ENCODE data around the gene TRAPPC12.
"Not testable (repeated sequence)": the region's sequence is repeated elsewhere in the genome, so short reads cannot be mapped to it uniquely, and the experiment has no call there.

Gene TRAPPC12

DNA sequence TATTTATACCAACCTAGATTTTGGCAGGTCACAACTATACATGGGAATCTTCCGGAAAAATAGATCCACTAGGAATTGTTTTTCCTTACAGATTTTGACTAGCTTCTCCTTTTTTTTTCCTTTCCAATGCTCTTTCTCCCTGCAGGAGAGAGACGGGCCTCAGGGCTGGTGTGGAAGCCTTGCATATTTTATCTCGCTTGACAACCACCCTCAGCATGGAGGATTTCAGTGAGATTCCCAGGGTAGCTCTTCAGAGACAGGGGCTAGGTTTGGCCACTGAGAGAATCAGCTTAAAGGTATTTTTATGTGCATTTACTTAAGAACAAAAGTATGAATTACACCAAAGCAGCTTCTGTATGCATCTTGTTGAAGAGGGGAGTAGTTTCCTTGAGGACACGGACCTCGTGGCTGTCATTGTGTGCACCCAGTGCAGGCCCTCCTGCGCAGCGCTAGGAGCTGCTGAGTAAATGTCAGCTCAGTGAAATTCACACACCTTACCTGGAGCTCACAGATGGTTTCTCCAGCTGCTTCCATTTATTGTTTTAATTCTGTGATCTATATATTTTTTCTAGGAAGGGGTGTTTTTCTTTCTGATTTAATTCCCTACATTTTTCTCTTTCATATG, 54.4 kb downstream of the TRAPPC12 start:
- DNase-seq, result no peak

DNA sequence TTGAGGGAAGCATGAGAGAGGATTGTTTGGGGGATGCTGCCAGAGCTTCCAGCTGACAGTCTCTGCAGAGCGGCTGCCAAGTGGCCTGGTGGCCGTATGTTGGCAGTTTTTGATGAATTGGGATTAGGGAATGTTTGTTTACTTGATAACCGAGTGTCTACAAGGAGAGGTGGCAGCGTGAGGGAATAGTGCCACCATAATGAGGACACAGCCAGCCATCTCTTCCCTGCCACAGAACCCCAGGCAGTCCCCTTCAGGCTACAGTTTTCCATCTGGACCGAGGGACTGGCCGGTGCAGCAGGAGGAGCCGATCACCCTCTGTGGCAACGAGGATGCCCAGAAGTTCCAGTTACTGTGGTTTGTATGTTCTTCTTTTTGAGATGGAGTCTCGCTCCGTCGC, 55.2 kb downstream of the TRAPPC12 start:
- no peak for DNase-seq

GRCh38 chr2:3435445-3435844, 56.0 kb downstream of the TRAPPC12 start:
- no peak for DNase-seq

- no peak for DNase-seq
These were observed 61.0 kb downstream of the TRAPPC12 start for GRCh38 chr2:3440477-3440876.

DNA sequence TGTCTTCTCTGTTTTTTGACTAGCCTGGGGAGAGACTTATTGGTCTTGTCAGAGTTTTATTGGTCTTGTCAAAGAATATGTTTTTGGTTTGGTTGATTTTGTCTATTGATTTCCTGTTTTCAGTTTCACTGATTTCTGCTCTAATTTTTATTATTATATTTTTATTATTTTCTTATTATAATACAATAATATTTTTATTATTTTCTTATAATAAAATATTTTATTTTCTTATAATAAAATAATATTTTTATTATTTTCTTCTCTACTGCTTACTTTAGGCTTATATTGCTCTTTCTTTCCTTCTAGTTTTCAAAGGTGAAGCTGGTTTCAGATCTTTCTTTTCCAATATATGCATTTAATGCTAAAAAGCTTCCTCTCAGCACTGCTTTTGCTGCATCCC, 62.0 kb downstream of the TRAPPC12 start:
- no peak for DNase-seq

DNA sequence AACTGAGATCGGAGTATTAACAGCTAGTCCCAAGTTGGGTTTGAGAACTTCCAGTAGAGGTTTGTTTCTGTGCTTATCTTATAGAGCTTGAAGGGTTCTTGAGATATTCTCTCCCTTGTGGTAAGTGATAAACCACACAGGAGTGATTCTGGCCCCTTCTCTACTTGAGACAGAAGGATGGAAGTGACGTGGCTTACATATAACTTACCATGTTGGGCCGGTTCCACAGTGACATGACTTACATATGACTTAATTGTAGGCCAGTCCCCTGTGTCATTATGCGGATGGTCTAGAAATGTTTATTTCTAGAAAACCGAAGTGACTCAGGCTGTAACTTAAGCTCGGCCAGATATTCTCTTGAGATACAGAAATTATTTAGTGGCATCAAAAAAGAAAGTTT, 62.7 kb downstream of the TRAPPC12 start:
- no peak for DNase-seq

DNA sequence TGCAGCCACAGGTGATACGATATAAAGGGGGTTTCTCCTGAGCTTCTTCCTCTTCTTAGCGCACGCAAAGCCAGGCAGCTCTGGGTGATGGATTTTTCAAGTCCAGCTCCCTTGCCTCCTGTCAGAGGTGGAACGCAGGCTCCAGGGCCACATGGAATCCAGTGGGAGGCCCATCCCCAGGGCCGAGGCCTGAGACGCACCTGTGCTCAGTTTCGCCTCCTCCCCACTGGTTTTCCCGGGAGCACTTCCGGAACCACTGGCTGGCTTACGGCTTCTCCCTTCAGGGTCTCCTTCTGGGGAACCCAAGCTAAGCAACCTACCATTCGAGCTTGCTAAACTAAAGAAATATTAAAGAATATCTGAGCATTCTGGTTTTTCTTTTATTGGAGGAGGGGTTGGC, 63.6 kb downstream of the TRAPPC12 start:
- DNase-seq, result no peak

- DNase-seq, result no peak
These were observed 64.1 kb downstream of the TRAPPC12 start for GRCh38 chr2:3443506-3444084.

GRCh38 chr2:3445891-3446290, 66.4 kb downstream of the TRAPPC12 start:
- no peak for DNase-seq

GRCh38 chr2:3446381-3446780, 66.9 kb downstream of the TRAPPC12 start:
- DNase-seq, result no peak

DNA sequence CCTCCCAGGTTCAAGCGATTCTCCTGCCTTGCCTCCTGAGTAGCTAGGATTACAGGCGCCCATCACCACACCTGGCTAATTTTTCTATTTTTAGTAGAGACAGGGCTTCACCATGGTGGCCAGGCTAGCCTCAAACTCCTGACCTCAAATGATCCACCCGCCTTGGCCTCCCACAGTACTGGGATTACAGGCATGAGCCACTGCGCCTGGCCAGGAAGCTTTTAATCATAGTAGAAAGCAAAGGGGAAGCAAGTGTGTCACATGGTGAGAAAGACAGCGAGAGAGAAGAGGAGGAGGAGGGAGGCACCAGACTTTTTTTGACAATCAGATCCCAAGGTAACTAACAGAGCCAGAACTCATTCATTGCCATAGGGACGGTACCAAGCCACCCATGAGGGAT, 67.7 kb downstream of the TRAPPC12 start:
- DNase-seq, result not testable (repeated sequence)

- no peak for DNase-seq
These were observed 68.4 kb downstream of the TRAPPC12 start for GRCh38 chr2:3447789-3448317.

DNA sequence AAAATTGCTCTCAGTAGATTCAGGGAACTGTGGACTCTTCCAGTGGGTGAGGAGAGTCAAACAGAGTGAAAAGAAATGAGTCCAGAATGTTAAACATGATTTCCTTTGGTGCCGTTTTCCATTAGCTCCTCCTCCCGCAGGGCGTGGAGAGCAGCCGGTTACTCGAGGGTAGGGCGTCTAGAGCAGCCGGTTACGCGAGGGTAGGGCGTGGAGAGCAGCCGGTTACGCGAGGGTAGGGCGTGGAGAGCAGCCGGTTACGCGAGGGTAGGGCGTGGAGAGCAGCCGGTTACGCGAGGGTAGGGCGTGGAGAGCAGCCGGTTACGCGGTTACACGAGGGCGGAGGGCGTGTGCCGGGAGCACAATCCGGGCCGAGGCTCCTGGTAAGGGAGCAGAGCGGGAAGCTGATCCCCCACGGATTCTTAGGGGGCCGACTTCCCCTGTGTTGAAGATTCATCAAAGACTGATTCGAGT, 69.0 kb downstream of the TRAPPC12 start:
- DNase-seq, result not testable (repeated sequence)

DNA sequence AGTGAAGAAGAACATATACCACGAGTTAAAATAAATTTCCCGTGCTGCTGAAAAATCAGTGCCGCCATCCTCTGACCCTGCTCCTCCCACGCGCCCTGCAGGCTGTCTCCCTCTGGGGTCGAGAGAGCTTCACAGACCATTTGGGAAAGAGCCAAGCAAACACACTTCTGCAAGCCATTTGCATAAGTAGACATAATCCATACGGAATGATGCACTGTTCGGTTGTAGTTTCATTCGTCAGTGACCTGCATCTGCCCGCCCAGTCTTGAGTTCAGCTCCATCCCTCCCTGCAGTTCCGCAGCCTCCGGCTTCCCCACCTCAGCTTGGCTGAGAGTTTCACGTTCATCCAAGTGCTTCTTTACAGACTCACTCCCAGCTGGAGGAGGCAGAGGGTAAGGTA, 69.6 kb downstream of the TRAPPC12 start:
- DNase-seq, result no peak

DNA sequence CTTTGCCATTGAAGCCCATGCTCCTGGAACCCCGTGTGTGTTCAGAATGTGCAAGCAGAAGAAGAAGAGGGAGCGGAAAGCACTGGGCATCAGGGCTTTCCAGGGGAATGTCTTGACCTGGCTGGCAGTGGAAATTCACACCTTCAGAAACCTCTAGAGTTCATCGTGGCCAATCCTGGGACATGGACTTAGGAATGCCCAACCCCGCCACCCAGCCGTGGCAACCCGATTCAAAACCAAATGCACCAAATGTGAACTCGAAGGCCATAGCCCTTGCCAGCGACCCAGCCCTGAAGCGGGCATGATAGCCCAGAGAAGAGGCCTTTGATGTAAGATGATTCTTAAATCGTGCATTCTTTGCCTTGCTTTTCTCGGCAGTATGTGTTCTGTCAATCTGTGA, 70.4 kb downstream of the TRAPPC12 start:
- DNase-seq, result no peak

DNA sequence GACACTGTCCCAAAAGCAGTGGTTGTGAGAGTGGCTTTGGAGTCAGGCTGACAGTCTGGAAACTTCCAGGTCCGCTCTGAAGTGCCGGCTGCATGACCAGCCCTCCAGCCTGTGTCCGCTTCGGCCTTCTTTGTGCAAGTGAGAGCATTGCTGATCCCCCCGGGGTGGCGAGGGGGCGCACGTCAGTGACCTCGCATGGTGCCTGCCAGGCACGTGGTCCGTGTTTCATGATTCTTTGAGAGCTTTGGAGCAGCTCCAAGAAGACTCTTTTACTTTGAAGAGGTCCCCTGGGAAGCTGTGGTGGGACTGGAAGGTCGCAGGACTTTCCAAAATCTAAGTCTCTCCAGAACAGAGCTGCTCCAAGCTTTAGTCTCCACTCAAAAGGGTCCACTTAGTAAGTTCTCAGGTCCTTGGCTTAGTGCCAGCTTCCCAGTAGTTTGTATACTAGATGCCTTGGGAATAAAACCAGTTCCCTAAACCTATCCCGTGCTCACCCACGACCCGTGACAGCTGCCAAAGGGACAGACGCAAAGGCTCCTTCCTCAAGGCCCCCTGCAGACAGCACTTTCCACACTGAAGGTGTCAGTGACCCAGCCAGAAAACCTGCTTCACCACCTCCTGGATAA, 71.0 kb downstream of the TRAPPC12 start:
- DNase-seq, result no peak

DNA sequence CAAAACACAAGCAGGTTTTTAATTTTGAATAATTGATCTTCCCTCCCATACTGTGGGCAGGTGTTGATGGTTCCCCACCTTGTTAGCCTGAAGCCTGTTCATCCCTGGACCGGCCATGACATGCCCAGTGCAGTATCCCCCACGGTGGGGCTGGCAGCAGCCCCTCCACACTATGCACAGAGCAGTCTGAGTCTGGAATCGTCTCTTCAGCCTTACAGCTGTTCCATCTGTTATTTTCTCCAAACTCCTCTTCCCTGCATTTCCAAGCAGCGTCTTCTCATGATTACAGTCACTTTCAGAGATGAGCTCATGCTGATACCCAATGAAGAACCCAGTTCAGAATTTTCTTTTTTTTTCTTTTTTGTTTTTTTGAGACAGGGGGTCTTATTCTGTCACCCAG, 71.7 kb downstream of the TRAPPC12 start:
- DNase-seq, result no peak

- no peak for DNase-seq
These were observed 72.6 kb downstream of the TRAPPC12 start for GRCh38 chr2:3451926-3452671.

DNA sequence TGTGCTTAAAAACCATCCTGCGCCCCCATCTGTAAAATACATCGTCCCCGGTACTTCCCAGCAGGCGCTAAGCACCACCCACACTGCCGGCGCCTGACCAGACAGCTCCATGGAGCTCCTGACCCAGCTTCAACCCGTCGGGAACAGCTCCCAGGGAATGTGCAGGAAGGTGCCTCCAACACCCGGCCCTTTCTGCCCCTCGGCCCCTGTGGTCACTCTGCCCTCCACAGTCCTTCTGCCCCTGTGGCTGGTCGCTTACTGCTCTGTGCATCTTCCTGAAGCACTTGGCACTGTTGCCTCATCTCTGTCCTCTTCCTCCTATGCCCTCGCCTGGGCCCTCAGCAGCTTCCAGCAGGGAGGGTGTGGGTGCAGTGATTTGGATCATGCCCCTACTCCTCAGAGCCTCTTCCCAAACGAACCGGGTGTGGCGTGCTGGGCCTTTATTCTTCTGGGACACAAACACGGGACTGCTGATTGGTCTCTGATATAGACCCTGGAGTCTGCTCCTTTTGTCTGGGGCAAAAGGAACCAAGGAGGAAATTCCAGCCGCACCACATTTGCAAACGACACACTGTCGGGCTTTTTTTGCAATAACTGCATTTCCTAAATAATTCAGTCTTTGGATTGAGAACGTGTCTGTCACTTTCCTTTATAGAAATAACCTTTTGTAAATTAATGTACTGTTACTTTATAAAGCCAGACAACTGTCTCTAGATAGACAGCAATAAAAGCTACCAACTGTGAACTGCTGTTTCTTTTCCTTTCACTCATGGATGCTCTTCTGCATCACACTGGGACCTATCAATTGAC, 73.9 kb downstream of the TRAPPC12 start:
- no peak for DNase-seq

- not testable (repeated sequence) for DNase-seq
These were observed 74.5 kb downstream of the TRAPPC12 start for GRCh38 chr2:3454005-3454404.

DNA sequence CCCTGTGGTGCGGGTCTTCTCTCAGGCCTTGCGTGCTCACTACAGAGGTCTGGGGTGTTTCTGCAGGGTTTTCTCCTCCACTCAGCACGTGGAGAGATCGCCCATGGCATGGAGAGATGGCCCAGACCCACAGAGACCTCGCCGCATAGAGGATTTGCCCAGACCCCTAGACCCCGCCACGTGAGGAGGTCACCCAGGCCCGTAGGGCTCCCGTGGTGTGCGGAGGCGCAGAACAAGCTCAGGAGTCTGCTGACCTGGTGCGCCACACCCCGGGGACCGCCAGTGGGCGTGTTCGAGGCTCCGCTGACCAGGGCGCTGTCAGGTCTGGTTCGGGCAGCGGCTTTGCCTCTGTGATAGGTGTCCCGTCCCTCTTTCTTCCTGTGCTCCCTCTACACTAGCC, 75.3 kb downstream of the TRAPPC12 start:
- no peak for DNase-seq

DNA sequence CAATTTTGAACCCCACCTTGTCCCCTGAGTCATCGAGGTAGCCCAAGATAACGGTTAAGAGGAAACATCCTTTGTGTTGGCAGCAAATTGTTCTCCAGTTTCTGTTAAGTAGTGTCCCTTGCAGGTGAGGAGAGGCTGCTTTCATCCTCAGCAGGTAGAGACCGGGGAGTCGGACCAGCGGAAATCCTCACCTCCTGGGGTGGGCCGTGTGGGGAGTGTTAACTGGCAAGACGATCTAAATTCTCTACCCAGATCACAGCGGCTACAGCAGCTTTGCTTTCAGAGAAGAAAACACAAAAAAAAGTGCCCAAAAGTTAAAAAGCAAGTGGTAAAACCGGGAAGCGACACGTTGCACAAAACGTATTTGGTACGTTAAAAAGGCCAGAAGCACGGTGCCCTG, 76.6 kb downstream of the TRAPPC12 start:
- no peak for DNase-seq

All from CD4-positive, alpha-beta T cell treated with Interleukin-21 for 1 hour (primary cell).